Thoracic aorta (tissue), 2 donors: ENCODE measurements around the gene FBLN2. TPM values are rescaled to one million over a fixed set of nuclear protein-coding genes. Genes with fewer than 3 reads are reported as not detected.

Source experiments
- ATAC-seq: fragments of 150-250 bp; one replicate; pipeline ENCODE4 v1.8.0; 2017; ENCODE audit warnings: low read depth; ENCODE audit not compliant: insufficient number of reproducible peaks, low FRiP score
- DNase-seq: peaks from one replicate; pipeline ENCODE4 v3.0.0-alpha.2; 2020; ENCODE audit warnings: low spot score
- H3K27ac ChIP-seq, 2 donors: fragments of 200-600 bp; sonication (generic); 1 replicate in 1 of 2; 2 replicates in 1 of 2; pipeline ENCODE4 v1.5.1; 2016; ENCODE audit warnings: mild to moderate bottlenecking in 2 of 2, moderate library complexity in 2 of 2
- H3K27me3 ChIP-seq: fragments of 200-600 bp; sonication (generic); replicated peaks from 2 replicates; pipeline ENCODE4 v1.6.0; 2016; ENCODE audit warnings: mild to moderate bottlenecking; ENCODE audit not compliant: insufficient read depth
- H3K36me3 ChIP-seq: fragments of 200-600 bp; sonication (generic); one replicate; pipeline ENCODE4 v1.5.1; 2016
- H3K4me1 ChIP-seq, 2 donors: fragments of 200-600 bp; sonication (generic); 1 replicate in 1 of 2; 2 replicates in 1 of 2; pipeline versions ENCODE4 v1.5.1 to v1.6.0; 2016; ENCODE audit warnings: low read depth in 2 of 2, mild to moderate bottlenecking in 1 of 2; ENCODE audit not compliant: control insufficient read depth in 1 of 2
- H3K4me3 ChIP-seq: fragments of 200-600 bp; sonication (generic); 2 replicates; pipeline ENCODE4 v1.5.1; 2016; ENCODE audit warnings: mild to moderate bottlenecking
- H3K9me3 ChIP-seq: fragments of 200-600 bp; sonication (generic); 2 replicates; pipeline ENCODE4 v1.5.1; 2016
- total RNA-seq, 2 donors: library from RNA; depleted of rRNA; stranded (reverse); fragments of >200 nt; gene quantifications; one replicate each; pipeline versions ENCODE4 v1.1.0 to v1.2.3, GENCODE V29; 2016
- TF ChIP-seq, protein P1 (sequence below): fragments of 200-600 bp; sonication (generic); IDR thresholded peaks from one replicate; pipeline ENCODE4 v1.5.1; 2019; ENCODE audit warnings: antibody characterized with exemption

FBLN2 gene
- total RNA-seq, 2 donors from 2014 or later = 233 to 328 TPM

GRCh38 chr3:13656584-13657301, 107.8 kb downstream of the FBLN2 start:
- Histone ChIP-seq H3K27me3 (peaks cover 5% of the 10 kb centered on the region), H3K4me1 (peaks cover 0 to 7% of the 10 kb centered on the region in 2 donors), H3K9me3 (no peaks in the 10 kb centered on the region), H3K36me3 (no peaks in the 10 kb centered on the region), H3K4me3 (no peak overlapping the region), H3K27ac (no peak overlapping the region)
- TF ChIP-seq, protein P1, sequence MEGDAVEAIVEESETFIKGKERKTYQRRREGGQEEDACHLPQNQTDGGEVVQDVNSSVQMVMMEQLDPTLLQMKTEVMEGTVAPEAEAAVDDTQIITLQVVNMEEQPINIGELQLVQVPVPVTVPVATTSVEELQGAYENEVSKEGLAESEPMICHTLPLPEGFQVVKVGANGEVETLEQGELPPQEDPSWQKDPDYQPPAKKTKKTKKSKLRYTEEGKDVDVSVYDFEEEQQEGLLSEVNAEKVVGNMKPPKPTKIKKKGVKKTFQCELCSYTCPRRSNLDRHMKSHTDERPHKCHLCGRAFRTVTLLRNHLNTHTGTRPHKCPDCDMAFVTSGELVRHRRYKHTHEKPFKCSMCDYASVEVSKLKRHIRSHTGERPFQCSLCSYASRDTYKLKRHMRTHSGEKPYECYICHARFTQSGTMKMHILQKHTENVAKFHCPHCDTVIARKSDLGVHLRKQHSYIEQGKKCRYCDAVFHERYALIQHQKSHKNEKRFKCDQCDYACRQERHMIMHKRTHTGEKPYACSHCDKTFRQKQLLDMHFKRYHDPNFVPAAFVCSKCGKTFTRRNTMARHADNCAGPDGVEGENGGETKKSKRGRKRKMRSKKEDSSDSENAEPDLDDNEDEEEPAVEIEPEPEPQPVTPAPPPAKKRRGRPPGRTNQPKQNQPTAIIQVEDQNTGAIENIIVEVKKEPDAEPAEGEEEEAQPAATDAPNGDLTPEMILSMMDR = no peak
- ATAC-seq = no peak
- DNase-seq = no peak

DNA sequence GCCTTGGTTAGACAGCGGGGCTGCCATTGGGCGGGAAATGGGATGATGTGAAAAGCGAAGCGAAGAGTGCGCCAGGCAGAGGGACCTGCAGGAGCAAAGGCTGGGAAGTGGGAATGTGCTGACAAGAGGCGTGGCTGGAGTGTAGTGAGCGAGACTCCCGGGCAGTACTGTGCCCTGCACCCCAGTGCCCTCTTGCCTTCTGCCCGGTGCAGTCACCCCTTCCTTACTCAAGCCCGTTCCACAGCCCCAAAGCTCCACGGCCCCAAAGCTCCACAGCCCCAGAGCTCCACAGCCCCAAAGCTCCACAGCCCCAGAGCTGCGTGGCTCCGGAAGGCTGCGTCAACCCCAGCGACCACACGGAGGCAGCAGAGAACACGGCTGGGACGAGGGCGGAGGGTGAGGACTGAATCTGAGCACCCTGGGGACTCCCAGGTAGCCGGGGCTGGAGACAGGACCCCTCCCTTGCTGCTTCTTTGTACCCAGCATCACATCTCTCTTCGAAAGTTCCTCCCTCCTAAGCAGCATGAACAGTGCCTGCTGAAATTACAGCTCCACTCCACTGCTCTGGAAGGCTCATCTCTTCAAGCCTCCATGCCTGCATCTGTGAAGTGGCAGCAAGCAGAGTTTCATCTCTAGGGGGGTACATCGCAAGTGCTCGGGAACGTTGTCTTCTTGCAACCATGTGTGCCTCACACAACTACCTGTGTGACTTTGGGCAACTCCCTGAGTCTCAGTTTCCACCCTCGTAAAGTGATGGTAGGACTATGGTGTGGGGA, 108.9 kb downstream of the FBLN2 start:
- TF ChIP-seq, protein P1 = peak; percentile 63
- DNase-seq = no peak
- peaks cover 0 to 7% of the 10 kb centered on the region in 2 donors for H3K4me1 ChIP-seq
- no peaks in the 10 kb centered on the region for H3K9me3 ChIP-seq
- no peaks in the 10 kb centered on the region for H3K36me3 ChIP-seq
- peak overlapping the region; percentile 9 for H3K4me3 ChIP-seq
- H3K27ac ChIP-seq = no peak overlapping the region
- peak; percentile 63 for ATAC-seq
- peaks cover 5% of the 10 kb centered on the region for H3K27me3 ChIP-seq

DNA sequence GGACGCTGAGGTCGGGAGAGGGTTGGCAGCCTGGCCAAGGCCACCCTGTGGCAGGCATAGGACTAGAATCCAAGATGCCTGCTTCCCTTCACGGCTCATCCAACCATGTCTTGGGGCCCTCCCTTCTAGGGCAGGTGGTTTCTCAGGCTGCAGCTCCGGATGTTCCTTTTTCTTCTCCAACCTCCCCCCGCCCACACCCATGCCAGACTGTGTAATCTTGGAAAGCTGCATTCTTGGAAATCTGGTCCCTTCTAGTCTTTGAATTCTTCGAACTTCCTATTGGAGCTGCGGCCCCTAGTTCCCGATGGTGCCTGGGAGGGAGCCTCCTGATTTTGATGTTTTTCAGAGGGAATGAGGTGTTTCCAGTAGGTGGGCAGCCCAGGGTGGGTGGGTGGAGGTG, 109.8 kb downstream of the FBLN2 start:
- no peak overlapping the region for H3K27ac ChIP-seq
- no peaks in the 10 kb centered on the region for H3K36me3 ChIP-seq
- TF ChIP-seq, protein P1 = no peak
- H3K27me3 ChIP-seq = peaks cover 5% of the 10 kb centered on the region
- peaks cover 0 to 7% of the 10 kb centered on the region in 2 donors for H3K4me1 ChIP-seq
- ATAC-seq = no peak
- DNase-seq = no peak
- no peak overlapping the region for H3K4me3 ChIP-seq
- no peaks in the 10 kb centered on the region for H3K9me3 ChIP-seq

DNA sequence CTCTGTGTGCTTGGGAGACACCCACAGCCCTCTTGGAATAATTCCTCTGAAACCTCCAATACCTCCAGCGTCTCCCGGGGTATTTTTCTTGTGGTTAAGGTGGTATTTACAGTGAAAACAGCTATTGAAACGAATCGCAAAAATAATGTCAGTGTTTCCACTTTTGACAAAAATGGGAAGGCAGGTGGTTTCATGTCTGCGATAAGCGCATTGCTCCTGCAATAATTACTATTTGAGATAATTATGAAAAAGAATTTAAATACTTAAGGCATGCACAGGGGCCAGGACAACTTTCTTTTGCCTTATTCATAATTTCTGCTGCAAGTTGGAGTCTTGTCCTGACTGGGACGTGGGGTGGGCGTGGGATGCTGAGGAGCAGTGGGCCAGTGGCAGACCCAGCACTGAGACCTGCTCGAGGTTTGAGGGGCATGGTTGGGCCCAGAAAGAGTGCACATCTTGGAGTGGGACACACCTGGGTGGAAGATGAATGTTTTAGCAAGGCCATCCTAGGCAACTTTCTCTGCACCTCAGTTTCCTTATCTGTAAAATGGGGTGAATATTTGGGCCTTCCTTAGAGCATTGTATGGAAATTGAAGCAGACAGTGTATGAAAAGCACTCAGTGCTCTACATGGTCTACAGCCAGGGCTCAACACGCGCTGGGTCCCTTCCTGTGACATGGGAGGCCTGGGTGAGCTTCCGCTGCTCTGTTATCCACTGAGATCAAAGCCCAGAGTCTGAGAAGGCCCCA, 110.5 kb downstream of the FBLN2 start:
- Histone ChIP-seq H3K9me3 (no peaks in the 10 kb centered on the region), H3K4me3 (no peak overlapping the region), H3K4me1 (peaks cover 0 to 7% of the 10 kb centered on the region in 2 donors), H3K27me3 (peaks cover 5% of the 10 kb centered on the region), H3K27ac (no peak overlapping the region), H3K36me3 (no peaks in the 10 kb centered on the region)
- TF ChIP-seq, protein P1 = no peak
- DNase-seq (no peak), ATAC-seq (no peak)
